RCC 7860 (cell line): ENCODE results near the gene B3GNT9.
A peak's percentile ranks its signal among the peaks of the same experiment; 100 is the strongest.

Experiments
- DNase-seq: peaks from one replicate; pipeline ENCODE4 v3.0.0-alpha.2; 2015; ENCODE audit warnings: low spot score
- FAIRE-seq: peaks from 2 replicates; lab custom pipeline; 2012; peaks lifted over from hg19 to GRCh38; lab: Jason Lieb, UNC

Gene B3GNT9

DNA sequence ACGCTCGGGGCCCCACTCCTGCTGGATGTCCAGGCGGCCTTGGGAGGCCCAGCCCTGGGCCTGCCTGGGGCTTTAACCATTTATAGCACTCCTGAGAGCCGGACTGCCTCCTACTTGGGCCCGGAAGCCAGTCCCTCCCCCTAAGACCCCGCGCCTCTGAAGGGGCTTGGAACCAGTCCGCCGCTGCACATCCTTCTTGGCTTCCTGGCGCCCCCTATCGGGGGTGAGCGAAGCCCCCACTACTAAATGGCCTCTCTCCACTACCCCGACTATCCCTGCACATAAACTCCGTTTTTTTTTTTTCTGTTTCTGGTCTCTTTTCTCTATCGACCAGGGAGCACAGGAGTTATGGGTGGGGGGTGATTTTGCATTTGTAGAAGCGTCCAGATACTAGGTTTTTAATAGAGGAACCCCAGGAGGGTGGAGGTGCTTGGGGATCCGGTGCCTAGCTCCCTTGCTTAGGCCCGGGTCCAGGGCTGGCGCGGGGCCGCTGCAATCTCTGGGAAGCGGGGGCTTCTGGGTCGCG lies 18.9 kb upstream of the B3GNT9 start:
- no peak for DNase-seq
- FAIRE-seq, result no peak

DNA sequence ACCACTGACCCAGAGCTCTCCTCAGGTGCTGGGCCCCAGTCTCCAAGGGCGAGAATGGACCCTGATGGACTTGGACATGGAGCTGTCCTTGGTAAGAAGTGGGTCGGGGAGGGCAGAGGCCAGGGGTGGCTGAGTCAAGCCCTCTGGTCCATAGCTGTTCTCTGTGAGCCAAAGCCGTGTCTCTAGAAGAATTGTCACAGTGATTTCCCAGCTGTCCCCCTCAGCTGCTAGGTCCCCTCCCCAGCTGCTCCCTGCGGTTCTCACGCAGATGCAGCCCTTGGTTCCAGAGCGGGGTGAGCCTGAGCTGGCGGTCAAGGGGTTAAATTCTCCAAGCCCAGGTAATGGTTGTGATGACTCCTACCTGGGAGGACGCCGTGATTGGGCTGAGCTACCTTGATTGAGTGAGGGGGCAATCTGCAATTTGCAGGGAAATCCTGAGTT lies 18.2 kb upstream of the B3GNT9 start:
- no peak for FAIRE-seq

DNA sequence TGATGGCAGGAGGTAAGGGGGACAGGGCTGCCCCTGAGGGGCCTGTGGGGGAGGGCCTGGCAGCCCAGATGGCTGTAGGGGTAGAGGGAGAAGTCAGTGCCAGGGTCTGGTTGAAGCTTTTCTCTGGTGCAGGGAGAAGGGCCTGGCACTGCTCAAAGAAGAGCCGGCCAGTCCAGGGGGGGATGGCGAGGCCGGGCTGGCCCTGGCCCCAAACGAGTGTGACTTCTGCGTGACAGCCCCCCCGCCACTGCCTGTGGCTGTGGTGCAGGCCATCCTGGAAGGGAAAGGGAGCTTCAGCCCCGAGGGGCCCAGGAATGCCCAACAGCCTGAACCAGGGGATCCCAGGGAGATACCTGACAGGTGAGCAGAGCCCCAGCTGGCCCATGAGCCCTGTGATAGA lies 16.8 kb upstream of the B3GNT9 start:
- DNase-seq (no peak), FAIRE-seq (no peak)

More for the DNA sequence above, 18.2 kb upstream of the B3GNT9 start:
- DNase-seq, result no peak

DNA sequence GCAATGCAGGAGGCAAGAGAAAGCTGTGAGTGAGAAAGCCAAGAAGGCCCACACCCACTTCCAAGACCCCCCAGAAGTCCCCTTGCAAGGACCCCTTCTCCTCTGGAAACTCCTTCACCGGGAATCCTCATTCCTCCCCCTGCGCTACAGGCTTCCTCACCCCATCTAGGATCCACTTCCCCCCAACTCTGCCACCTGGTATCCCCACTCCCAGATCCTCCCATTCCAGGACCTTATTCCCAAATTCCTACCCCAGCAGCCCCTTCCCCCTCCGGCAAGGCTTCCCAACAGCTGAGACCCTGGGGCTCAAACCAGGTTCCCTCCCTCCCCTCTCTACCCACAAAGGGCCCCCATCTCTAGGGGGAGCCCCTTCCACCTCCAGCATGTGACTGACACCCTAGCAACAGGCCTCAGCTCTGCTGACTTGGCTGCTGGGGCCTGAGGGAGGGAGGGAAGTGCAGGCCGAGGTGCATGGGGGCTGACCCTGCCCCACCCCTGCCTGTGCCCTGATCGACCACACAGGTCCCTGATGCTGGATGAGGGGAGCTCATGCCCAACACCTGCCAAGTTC lies 15.9 kb upstream of the B3GNT9 start:
- FAIRE-seq (no peak), DNase-seq (no peak)

DNA sequence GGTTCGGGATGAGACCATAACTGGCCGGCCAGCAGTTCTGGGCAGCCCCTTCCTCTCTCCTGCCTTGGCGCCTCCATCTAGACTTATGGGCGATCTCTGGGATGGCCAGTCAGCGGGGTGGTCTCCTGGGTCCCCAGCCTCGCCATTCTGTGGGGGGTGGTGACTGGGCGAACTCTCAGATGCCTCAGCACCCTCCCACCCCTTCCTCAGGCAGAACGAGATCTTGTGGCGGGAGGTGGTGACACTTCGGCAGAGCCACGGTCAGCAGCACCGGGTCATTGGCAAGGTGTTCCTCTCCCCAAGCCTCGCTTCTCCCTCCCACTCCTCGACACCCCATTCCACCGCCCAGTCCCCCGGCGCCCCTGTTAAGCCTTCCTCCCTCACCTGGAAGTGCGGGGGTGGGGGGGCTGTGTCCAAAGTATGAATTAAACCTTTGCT lies 15.3 kb upstream of the B3GNT9 start:
- FAIRE-seq, result no peak

DNA sequence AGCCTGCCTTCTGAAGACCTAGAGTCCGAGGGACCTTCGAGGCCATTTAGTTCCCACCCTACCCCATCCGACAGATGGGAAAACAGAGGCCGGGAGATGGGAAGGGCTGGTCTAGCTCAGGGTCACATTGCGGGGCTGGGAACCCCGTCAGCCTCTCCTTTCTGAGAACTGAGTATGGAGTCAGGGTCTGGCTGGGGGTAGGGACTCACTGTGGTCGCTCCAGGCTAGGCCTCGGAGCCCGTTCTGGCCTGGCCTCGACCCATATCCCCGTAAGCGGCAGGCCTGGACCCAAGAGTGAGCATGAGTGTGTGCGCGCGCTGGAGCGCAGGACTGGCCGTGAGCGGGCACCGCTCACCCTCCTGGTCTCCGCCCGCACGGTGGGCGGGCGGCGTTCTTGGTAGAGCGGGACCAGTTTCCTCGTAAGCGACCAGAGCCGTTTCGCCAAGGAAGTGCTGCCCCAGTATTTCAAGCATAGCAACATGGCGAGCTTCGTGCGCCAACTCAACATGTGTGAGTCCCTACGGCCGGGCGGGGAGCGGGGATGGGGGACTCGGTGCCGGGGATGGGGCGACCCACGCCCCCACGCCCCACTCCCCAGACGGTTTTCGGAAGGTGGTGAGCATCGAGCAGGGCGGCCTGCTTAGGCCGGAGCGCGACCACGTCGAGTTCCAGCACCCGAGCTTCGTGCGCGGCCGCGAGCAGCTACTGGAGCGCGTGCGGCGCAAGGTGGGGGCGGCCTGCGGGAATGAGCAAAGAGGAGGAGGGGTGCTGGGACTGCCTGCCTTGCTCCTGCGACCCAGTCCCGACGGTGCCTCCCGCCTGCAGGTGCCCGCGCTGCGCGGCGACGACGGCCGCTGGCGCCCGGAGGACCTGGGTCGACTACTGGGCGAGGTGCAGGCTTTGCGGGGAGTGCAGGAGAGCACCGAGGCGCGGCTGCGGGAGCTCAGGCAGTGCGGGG lies 14.6 kb upstream of the B3GNT9 start:
- DNase-seq (no peak), FAIRE-seq (no peak)

More for the DNA sequence above, 15.3 kb upstream of the B3GNT9 start:
- no peak for DNase-seq

DNA sequence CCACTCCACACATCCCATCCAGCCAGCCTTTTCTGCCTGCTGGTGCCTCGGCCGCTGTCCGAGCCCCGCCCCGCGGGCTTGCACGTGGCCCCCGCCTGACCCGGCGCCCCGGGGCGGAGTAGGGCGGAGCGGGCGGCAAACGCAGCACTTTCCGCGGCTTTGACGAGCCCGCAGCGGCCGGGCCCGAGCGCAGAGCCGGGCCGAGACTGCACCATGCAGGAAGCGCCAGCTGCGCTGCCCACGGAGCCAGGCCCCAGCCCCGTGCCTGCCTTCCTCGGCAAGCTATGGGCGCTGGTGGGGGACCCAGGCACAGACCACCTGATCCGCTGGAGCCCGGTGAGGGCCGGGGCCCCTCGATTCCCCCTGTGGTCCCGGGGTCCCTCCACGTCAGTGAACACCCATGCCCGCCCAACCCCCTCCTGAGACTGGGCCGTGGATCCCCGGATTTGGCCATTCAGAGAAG lies 13.8 kb upstream of the B3GNT9 start, which contains the start of gene HSF4:
HSF4 (plus strand) TSS at position 147 of the 463 bp plus-strand sequence; CDS start at position 214, 67 bp downstream.
- FAIRE-seq (no peak), DNase-seq (no peak)

DNA sequence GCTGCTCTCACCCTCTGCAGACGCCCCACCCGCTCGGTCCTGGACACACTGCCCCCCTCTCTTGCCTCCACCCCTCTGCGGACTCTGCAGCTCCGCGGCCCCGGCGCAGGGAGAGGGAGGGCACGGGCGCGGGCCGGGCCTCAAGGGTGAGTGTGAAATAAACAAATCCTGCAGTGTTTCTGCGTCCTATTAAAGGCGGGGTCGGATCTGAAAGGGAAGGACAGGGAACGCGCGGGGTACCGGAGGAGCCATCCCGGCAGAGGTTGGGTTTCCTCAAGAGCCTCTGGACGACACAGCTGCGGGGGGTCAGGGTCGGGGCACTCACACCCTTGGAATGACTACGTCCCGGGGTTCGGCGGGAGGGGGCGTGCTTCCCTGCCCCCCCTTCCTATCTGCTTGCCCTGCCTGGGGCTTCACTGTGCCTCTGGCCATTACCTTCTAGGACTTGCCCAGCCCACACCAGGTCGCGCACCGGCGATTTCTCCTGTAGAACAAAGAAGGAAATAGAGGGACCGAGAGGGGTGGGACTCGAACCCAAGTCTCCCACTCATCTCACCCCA lies 13.3 kb upstream of the B3GNT9 start:
- DNase-seq, result no peak
- no peak for FAIRE-seq

GRCh38 chr16:67163164-67163998 lies 12.6 kb upstream of the B3GNT9 start:
- FAIRE-seq (no peak), DNase-seq (no peak)

DNA sequence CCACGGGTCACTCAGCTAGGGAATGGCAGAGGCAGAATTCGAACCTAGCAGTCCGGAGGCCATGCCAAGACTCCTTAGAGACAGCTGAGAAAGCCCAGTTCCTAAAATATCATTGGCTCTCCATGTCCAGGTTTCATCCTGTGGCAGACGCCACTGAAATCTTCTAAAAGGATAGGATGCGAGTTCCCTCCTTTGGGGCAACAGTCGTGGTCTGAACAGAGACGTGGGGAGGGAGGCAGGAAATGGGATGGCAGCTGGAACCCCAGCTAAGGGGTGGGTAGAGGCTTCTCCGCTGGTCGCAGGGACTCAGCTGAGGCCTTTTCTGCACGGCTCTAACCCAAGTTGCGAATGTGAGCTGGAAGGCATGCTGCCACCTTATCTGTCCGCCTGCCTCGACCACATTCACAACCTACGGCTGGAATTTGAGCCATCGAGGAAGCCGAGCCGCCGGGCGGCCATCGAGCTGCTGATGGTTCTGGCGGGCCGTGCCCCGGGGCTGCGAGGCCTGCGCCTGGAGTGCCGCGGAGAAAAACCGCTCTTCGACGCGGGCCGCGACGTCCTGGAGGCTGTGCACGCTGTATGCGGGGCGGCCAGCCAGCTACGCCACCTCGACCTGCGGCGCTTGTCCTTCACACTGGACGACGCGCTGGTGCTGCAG lies 11.8 kb upstream of the B3GNT9 start:
- DNase-seq (no peak), FAIRE-seq (no peak)

DNA sequence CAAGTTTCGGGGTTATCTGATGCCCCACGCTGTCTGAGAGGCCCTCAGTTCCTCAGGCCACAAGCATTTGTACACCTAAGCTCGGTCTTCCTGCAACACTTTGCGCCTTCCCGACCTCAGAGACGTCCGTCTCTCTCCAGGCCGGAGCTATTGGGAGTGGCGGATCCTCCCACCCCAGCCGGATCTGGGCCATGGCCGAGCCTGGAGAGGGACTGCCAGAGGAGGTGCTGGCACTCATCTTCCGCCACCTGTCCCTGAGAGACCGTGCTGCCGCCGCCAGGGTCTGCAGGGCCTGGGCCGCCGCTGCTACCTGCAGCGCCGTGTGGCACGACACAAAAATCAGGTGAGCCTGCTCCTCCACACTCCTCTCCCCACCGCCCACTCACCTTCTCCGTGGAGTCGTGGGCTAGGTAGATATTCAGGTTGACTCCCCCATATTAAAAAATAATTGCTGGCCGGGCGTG lies 10.8 kb upstream of the B3GNT9 start:
- DNase-seq (no peak), FAIRE-seq (no peak)

GRCh38 chr16:67158637-67159600 lies 8.1 kb upstream of the B3GNT9 start:
- DNase-seq, result no peak
- no peak for FAIRE-seq

DNA sequence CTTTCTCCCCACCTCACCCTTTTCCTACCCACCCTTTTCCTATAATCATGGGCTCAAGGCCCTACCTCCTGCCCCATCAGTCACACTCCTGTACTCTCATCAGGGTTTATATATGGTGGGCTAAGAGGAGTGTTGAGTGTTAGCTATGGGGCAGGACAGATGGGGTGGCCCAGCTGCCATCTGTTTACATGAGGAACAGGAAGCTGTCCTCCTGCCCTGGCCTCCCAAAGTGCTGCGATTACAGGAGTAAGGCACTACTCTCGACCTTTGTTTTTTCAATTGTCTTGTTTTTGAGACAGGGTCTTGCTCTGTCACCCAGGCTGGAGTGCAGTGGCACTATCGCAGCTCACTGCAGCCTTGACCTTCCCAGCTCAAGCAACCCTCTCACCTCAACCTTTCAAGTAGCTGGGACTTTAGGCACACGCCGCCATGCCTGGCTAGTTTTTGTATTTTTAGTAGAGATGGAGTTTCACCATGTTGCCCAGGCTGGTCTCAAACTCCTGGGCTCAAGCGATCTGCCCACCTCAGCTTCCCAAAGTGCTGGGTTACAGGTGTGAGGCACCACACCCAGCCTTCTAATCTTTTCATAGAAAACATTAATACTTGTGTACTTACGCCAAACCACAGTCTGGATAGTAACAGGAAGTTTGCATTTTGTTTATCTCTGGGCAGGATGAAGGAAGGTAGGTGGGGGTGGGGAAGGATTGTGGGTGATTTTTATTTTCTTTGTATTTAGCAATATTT lies 7.3 kb upstream of the B3GNT9 start:
- DNase-seq (no peak), FAIRE-seq (no peak)

GRCh38 chr16:67157106-67157748 lies 6.4 kb upstream of the B3GNT9 start:
- DNase-seq, result no peak

GRCh38 chr16:67156143-67156844 lies 5.5 kb upstream of the B3GNT9 start:
- FAIRE-seq (no peak), DNase-seq (no peak)

More at GRCh38 chr16:67157106-67157748, 6.4 kb upstream of the B3GNT9 start:
- no peak for FAIRE-seq

DNA sequence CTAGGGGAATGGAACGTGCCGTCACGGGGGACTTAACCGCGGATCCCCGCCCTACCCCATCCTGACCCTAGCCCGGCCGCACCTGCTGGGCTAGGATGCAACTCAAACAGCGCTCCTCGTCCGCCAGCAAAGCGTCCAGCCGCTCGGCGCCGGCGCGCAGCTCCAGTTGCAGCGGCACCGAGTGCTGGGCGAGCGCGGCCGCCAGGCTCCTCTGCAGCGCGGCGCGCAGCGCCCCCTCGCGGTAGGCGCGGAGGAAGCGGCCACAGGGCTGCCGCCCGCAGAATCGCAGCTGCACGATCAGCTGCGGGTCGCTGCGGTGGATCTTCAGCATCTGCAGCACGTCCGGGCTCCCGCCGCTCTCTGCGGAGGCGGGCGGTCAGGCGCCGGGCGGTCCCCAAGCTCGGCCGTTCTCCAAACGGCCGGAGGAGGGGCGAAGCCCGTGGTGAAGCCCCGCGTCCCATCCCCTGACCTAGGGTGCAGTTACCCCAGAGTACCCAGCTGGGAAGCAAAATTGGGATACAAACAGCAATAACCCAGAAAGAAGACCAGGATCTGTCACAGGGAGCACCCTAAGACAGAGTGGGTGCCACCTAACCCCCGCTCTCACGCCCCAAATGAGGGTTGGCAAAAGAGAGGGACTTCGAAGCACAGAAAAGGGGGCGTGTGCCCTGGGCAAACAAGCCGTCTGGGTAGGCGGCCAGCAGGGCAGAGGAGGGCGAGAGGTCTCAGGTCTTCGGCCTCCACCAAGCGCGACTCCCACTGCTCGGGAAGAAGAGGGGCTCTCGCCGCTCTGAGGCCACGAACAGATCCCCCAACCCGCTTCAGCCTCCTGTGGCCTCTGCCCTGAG lies 4.7 kb upstream of the B3GNT9 start:
- FAIRE-seq (no peak), DNase-seq (peak; percentile 27)
